Measurements from ENCODE around the gene PRSS2.

- no peak for TF ChIP-seq CTCF (IDR thresholded peaks at IDR 0.05)
- TF ChIP-seq POLR2A (IDR thresholded peaks at IDR 0.05), result no peak
Measured at GRCh38 chr7:142804728-142805207, 34.0 kb downstream of the PRSS2 start.

Data from testis (tissue), 2 donors.